KMS-11 (cell line): Measurements from ENCODE around the gene FNDC10.

ENCODE experiments used
- H2AFZ ChIP-seq: fragments of 200-600 bp; sonication (generic); 2 replicates; pipeline ENCODE4 v1.6.1; 2016; ENCODE audit warnings: antibody characterized with exemption, mixed run types, low read depth
- H3K27ac ChIP-seq: fragments of 200-600 bp; sonication (generic); 2 replicates; pipeline ENCODE4 v1.6.1; 2016; ENCODE audit warnings: mild to moderate bottlenecking, mixed run types
- H3K27me3 ChIP-seq: fragments of 200-600 bp; sonication (generic); 2 replicates; pipeline ENCODE4 v1.6.1; 2017; ENCODE audit warnings: mild to moderate bottlenecking, low read depth, mixed run types, moderate library complexity; ENCODE audit not compliant: insufficient read depth
- H3K36me3 ChIP-seq: fragments of 200-600 bp; sonication (generic); 2 replicates; pipeline ENCODE4 v1.6.1; 2017; ENCODE audit warnings: mild to moderate bottlenecking, mixed run types; ENCODE audit not compliant: insufficient read depth
- H3K4me1 ChIP-seq: fragments of 200-600 bp; sonication (generic); 2 replicates; pipeline ENCODE4 v1.6.1; 2016; ENCODE audit warnings: mild to moderate bottlenecking, low read depth, mixed run types; ENCODE audit not compliant: poor library complexity, severe bottlenecking
- H3K4me2 ChIP-seq: fragments of 200-600 bp; sonication (generic); 2 replicates; pipeline ENCODE4 v1.7.0; 2016; ENCODE audit warnings: mild to moderate bottlenecking, mixed run types
- H3K4me3 ChIP-seq: fragments of 200-600 bp; sonication (generic); IDR thresholded peaks from 2 replicates; pipeline ENCODE4 v1.6.1; 2017; ENCODE audit warnings: low read depth, low read length, mixed read lengths; ENCODE audit not compliant: insufficient read depth
- H3K79me2 ChIP-seq: fragments of 200-600 bp; sonication (generic); 2 replicates; pipeline ENCODE4 v1.6.1; 2016; ENCODE audit warnings: low read depth, mixed run types; ENCODE audit not compliant: insufficient read depth
- H3K9ac ChIP-seq: fragments of 200-600 bp; sonication (generic); 2 replicates; pipeline ENCODE4 v1.6.1; 2016; ENCODE audit warnings: mild to moderate bottlenecking, mixed run types
- H4K20me1 ChIP-seq: fragments of 200-600 bp; sonication (generic); 2 replicates; pipeline ENCODE4 v1.6.1; 2016; ENCODE audit warnings: mild to moderate bottlenecking, mixed run types; ENCODE audit not compliant: insufficient read depth
- TF ChIP-seq, protein P1 (sequence below): fragments of 200-600 bp; sonication (generic); conservative IDR thresholded peaks from 2 replicates; pipeline ENCODE4 v1.6.1; 2017; ENCODE audit warnings: low read depth, mild to moderate bottlenecking, antibody characterized with exemption, low read length, moderate library complexity, mixed read lengths

Gene FNDC10

DNA sequence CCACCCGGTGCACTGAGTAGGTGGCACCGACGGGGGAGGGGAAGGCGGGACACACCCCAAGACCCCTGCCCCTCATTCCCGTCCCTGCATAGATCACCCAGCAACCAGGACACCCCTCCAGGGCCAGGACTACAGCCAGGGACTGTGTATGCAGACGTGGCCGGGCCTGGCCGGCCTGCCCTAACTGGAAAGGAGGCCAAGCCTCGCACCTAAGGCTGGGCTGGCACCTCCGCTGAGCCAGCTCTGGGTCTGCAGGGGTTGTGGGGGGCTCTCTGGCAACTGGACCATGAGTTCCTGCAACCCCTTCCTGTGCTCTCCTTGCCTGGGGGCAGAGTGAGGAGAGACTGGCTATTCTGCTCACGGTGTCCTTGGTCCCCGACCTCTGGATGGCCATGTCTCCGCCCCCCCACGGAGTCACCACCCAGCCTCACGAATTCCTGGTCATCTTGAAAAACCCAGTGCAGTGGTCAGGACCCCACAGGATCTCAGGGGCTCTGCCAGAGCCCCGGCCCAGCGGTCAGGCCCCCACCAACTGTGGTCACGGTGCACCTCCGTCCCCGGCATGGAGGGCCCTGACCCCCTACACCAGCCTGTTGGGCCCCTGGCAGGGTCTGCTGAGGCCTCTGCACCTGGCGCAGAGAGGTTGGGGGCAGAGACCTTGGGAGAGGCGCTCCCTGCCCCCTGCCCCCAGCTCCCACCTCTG is 1.1 kb upstream of the FNDC10 start:
- Histone ChIP-seq H3K4me1 (peaks cover 32% of the 10 kb centered on the region), H4K20me1 (no peaks in the 10 kb centered on the region), H3K4me3 (no peak overlapping the region), H3K79me2 (no peaks in the 10 kb centered on the region), H2AFZ (no peak overlapping the region), H3K27ac (no peak overlapping the region), H3K4me2 (no peak overlapping the region), H3K9ac (no peak overlapping the region), H3K36me3 (no peaks in the 10 kb centered on the region), H3K27me3 (peaks cover 28% of the 10 kb centered on the region)
- TF ChIP-seq, protein P1, sequence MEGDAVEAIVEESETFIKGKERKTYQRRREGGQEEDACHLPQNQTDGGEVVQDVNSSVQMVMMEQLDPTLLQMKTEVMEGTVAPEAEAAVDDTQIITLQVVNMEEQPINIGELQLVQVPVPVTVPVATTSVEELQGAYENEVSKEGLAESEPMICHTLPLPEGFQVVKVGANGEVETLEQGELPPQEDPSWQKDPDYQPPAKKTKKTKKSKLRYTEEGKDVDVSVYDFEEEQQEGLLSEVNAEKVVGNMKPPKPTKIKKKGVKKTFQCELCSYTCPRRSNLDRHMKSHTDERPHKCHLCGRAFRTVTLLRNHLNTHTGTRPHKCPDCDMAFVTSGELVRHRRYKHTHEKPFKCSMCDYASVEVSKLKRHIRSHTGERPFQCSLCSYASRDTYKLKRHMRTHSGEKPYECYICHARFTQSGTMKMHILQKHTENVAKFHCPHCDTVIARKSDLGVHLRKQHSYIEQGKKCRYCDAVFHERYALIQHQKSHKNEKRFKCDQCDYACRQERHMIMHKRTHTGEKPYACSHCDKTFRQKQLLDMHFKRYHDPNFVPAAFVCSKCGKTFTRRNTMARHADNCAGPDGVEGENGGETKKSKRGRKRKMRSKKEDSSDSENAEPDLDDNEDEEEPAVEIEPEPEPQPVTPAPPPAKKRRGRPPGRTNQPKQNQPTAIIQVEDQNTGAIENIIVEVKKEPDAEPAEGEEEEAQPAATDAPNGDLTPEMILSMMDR = no peak

GRCh38 chr1:1599030-1599934 is 653 bp downstream of the FNDC10 start:
- TF ChIP-seq, protein P1 = no peak
- H3K4me1 ChIP-seq = peaks cover 32% of the 10 kb centered on the region
- no peak overlapping the region for H3K27ac ChIP-seq
- H3K4me2 ChIP-seq = no peak overlapping the region
- H3K36me3 ChIP-seq = no peaks in the 10 kb centered on the region
- peak overlapping the region; percentile 30; the same call in 1 of the 2 replicates for H2AFZ ChIP-seq
- no peak overlapping the region for H3K4me3 ChIP-seq
- H3K9ac ChIP-seq = no peak overlapping the region
- no peaks in the 10 kb centered on the region for H4K20me1 ChIP-seq
- H3K79me2 ChIP-seq = no peaks in the 10 kb centered on the region
- H3K27me3 ChIP-seq = peaks cover 40% of the 10 kb centered on the region

GRCh38 chr1:1598720-1599029 is 1.3 kb downstream of the FNDC10 start:
- Histone ChIP-seq H3K79me2 (no peaks in the 10 kb centered on the region), H2AFZ (peak overlapping the region; percentile 30; the same call in 1 of the 2 replicates), H3K9ac (no peak overlapping the region), H3K27ac (no peak overlapping the region), H3K36me3 (no peaks in the 10 kb centered on the region), H4K20me1 (no peaks in the 10 kb centered on the region), H3K4me1 (peaks cover 31% of the 10 kb centered on the region), H3K4me2 (no peak overlapping the region), H3K27me3 (peaks cover 40% of the 10 kb centered on the region), H3K4me3 (no peak overlapping the region)
- TF ChIP-seq, protein P1 = no peak

- no peak overlapping the region for H3K27ac ChIP-seq
- H3K4me2 ChIP-seq = no peak overlapping the region; the same call in 1 of the 2 replicates
- H3K4me3 ChIP-seq = no peak overlapping the region
- H3K79me2 ChIP-seq = no peaks in the 10 kb centered on the region
- H3K27me3 ChIP-seq = peaks cover 40% of the 10 kb centered on the region
- no peak overlapping the region for H2AFZ ChIP-seq
- no peaks in the 10 kb centered on the region for H4K20me1 ChIP-seq
- no peaks in the 10 kb centered on the region for H3K36me3 ChIP-seq
- TF ChIP-seq, protein P1 = no peak
- H3K9ac ChIP-seq = no peak overlapping the region
- H3K4me1 ChIP-seq = peaks cover 26% of the 10 kb centered on the region
Observed at GRCh38 chr1:1598051-1598719, 1.8 kb downstream of the FNDC10 start.
